ENCODE results near the gene BRICD5. TPM values are rescaled to one million over a fixed set of nuclear protein-coding genes. Genes with fewer than 3 reads are reported as not detected.

The BRICD5 gene
- total and polyA plus RNA-seq, 2 of the 4 experiments (the other 2 are of a cell fraction), result 0.18 to 0.94 TPM

DNA sequence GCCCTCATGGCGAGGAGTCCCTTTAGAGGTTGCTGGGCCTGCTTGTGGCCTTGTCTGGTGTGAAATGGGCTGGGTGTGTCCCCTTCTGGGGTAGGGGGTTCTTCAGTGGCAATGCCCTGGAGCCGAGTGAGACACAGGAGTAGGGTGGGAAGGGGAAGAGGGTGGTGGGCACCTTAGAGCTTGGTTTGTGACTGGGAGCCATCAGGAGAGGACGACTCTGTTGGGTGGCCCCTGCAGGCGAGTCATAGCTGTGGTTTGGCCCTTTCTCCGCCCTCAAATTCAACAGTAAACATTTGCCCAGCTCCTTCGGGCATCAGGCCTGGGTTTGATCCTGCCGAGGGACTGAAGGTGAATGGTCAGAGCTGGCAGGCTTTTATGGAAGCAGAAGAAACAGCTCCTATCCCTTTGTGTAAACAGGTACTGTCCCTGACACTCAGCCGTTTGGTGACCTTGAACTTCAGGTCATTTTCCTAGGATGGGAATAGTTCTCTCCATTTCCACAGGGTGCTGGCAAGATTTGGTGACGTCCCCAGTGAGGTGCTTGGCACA is 15.7 kb upstream of the BRICD5 start:
- peaks cover 24% of the 10 kb centered on the region for H4K20me1 ChIP-seq (ENCODE audit: insufficient read depth, low read length)
- no peak overlapping the region for H3K9ac ChIP-seq (ENCODE audit: low read depth, low read length)
- peaks cover 2 to 45% of the 10 kb centered on the region in 2 experiments; a peak in 3 of 4 replicates for H3K79me1 ChIP-seq (ENCODE audit: low read depth in 1 of 2, low read length in 2 of 2)
- no peak overlapping the region for H3K27ac ChIP-seq (ENCODE audit: insufficient read depth, low read length)
- no peak for TF ChIP-seq MAZ (IDR thresholded peaks at IDR 0.05; ENCODE audit: borderline replicate concordance, low read depth, low read length)
- TF ChIP-seq, protein P1, sequence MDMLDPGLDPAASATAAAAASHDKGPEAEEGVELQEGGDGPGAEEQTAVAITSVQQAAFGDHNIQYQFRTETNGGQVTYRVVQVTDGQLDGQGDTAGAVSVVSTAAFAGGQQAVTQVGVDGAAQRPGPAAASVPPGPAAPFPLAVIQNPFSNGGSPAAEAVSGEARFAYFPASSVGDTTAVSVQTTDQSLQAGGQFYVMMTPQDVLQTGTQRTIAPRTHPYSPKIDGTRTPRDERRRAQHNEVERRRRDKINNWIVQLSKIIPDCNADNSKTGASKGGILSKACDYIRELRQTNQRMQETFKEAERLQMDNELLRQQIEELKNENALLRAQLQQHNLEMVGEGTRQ (IDR thresholded peaks at IDR 0.05; ENCODE audit: low read depth, low read length), result no peak
- no peak for TF ChIP-seq FOS (IDR thresholded peaks at IDR 0.05; ENCODE audit: low read depth, low read length)
- no peak for TF ChIP-seq BHLHE40 (IDR thresholded peaks at IDR 0.05; ENCODE audit: low read depth, low read length)
- no peak for TF ChIP-seq RFX5 (IDR thresholded peaks at IDR 0.05; ENCODE audit: low read depth, low read length)
- no peak for TF ChIP-seq RCOR1 (IDR thresholded peaks at IDR 0.05; ENCODE audit: insufficient replicate concordance, low read length)
- no peak for TF ChIP-seq CHD1 (IDR thresholded peaks at IDR 0.05; ENCODE audit: low read depth, low read length)
- TF ChIP-seq NFE2L2 (IDR thresholded peaks at IDR 0.05; ENCODE audit: low read depth, low read length), result no peak
- TF ChIP-seq POLR2A (IDR thresholded peaks at IDR 0.05; ENCODE audit: low read depth, low read length), result no peak
- no peak for TF ChIP-seq CTCF (conservative IDR thresholded peaks at IDR 0.05; ENCODE audit: low read depth, low read length)
- no peak for TF ChIP-seq MAFK (IDR thresholded peaks at IDR 0.05; ENCODE audit: low read depth, low read length)
- TF ChIP-seq ELK1 (IDR thresholded peaks at IDR 0.05; ENCODE audit: borderline replicate concordance, low read depth, low read length), result no peak
- no peak for TF ChIP-seq MXI1 (IDR thresholded peaks at IDR 0.05; ENCODE audit: borderline replicate concordance, low read depth, low read length)
- no peak for TF ChIP-seq RAD21 (IDR thresholded peaks at IDR 0.05; ENCODE audit: low read length)
- no peak for TF ChIP-seq CEBPB (IDR thresholded peaks at IDR 0.05; ENCODE audit: low read depth, low read length)
- no peak for TF ChIP-seq SMC3 (IDR thresholded peaks at IDR 0.05; ENCODE audit: low read depth, low read length)
- BruUV-seq (replicated peaks), result no TSS peak
- no peak overlapping the region for H3K18ac ChIP-seq (ENCODE audit: low read depth, low read length)
- ChIA-PET CTCF (interaction anchor here (1.4 kb wide), 1 partner anchor 11 kb away, joined by 4 read pairs; no protein-coding TSS in a partner anchor), POLR2A (ENCODE audit: unreplicated experiment) (interaction anchor here (0.8 kb wide), 1 partner anchor 12 kb away, joined by 10 read pairs; no protein-coding TSS in a partner anchor)
- 0 out of 2 replicates have a peak overlapping the region, but pooled peaks have one; percentile 3 for H3K23ac ChIP-seq (ENCODE audit: low read depth, low read length)
- no peak overlapping the region for H3K14ac ChIP-seq (replicated peaks; ENCODE audit: low read depth, low read length)
- no peak overlapping the region for H4K5ac ChIP-seq (ENCODE audit: low read depth, low read length)
- H3K4me2 ChIP-seq (ENCODE audit: low read depth, low read length), result peak overlapping the region; percentile 50
- peak overlapping the region; percentile 19; the same call in 1 of the 2 replicates for H3K4ac ChIP-seq (ENCODE audit: low read depth, low read length)
- no peak for DNase-seq
- H2BK20ac ChIP-seq (ENCODE audit: low read depth, low read length), result no peak overlapping the region
- H2AK5ac ChIP-seq (ENCODE audit: low read depth, low read length), result peak overlapping the region; percentile 37; the same call in 1 of the 2 replicates
- in situ Hi-C loops (cut with MboI; ENCODE audit: low sequenced_read_pairs) (no loop called here), dilution Hi-C loops (cut with HindIII; ENCODE audit: low sequenced_read_pairs, unreplicated experiment) (no loop called here), intact Hi-C loops (cut with micrococcal nuclease) (no loop called here)
- H2AK9ac ChIP-seq (replicated peaks; ENCODE audit: low read depth, low read length, poor library complexity), result peak overlapping the region; percentile 82
- WGBS, 2 experiments (ENCODE audit: extremely low coverage in 2 of 2, insufficient read length in 1 of 2), result 30% methylated on average over 2 of the region's 9 CpGs; no CpG with 5 or more reads in 1 of the 2 experiments
- peaks cover 12% of the 10 kb centered on the region for H3K4me1 ChIP-seq (ENCODE audit: control insufficient read depth, insufficient read depth, low read length)
- H2AFZ ChIP-seq (replicated peaks; ENCODE audit: low read length, poor library complexity), result no peak overlapping the region
- H2BK5ac ChIP-seq (ENCODE audit: low read depth, low read length, poor library complexity, severe bottlenecking), result peak overlapping the region; percentile 30
- no peak overlapping the region for H2BK120ac ChIP-seq (ENCODE audit: low read depth, low read length)
- H3K56ac ChIP-seq (ENCODE audit: extremely low read depth, insufficient read depth, low read length), result no peak overlapping the region
- H3K4me3 ChIP-seq (ENCODE audit: insufficient read depth, low read depth, low read length), result no peak overlapping the region
- no peaks in the 10 kb centered on the region for H3K9me3 ChIP-seq (ENCODE audit: control insufficient read depth, insufficient read depth, low read length)
- H4K91ac ChIP-seq (ENCODE audit: insufficient read depth, low read depth, low read length), result no peak overlapping the region
- H3K36me3 ChIP-seq (ENCODE audit: control insufficient read depth, insufficient read depth, low read length), result peaks cover 23% of the 10 kb centered on the region; the same call in 1 of the 2 replicates
- H4K8ac ChIP-seq (ENCODE audit: low read depth in 2 of 2, low read length in 2 of 2), result no peak overlapping the region
- H3K27me3 ChIP-seq (ENCODE audit: control insufficient read depth, insufficient read depth, low read length), result no peaks in the 10 kb centered on the region
- H3K9me1 ChIP-seq (ENCODE audit: insufficient read depth, low read length), result peaks cover 15% of the 10 kb centered on the region; the same call in 1 of the 2 replicates
- H2BK15ac ChIP-seq (ENCODE audit: low read depth, low read length), result no peak overlapping the region
- ATAC-seq (ENCODE audit: low read depth), result no peak

Data from IMR-90 (cell line).